Esophagus muscularis mucosa (tissue), 3 donors: ENCODE results near the gene TELO2.

ENCODE experiments used
- POLR2A ChIP-seq: fragments of 450-650 bp; IDR thresholded peaks from one replicate; pipeline ENCODE4 v1.6.1; 2017; ENCODE audit warnings: antibody characterized with exemption, moderate library complexity, mild to moderate bottlenecking, low read depth
- POLR2AphosphoS5 ChIP-seq, 2 donors: sonication (generic); formaldehyde crosslinking; IDR thresholded peaks; one replicate each; pipeline ENCODE4 v1.6.1; 2017; ENCODE audit warnings: antibody characterized with exemption in 2 of 2
- TF ChIP-seq, protein P1 (sequence below), 3 experiments: fragments of 200-600 bp in 2 of 3; fragments of 450-650 bp in 1 of 3; sonication (generic) in 2 of 3; IDR thresholded peaks; one replicate each; pipeline ENCODE4 v1.5.1; 2017 to 2019; ENCODE audit warnings: antibody characterized with exemption in 3 of 3, mild to moderate bottlenecking in 2 of 3, moderate library complexity in 1 of 3

GRCh38 chr16:1499756-1500464 is 6.8 kb downstream of the TELO2 start:
- TF ChIP-seq POLR2AphosphoS5 (IDR thresholded peaks at IDR 0.05) (no peak), POLR2A (no peak)
- TF ChIP-seq, protein P1, sequence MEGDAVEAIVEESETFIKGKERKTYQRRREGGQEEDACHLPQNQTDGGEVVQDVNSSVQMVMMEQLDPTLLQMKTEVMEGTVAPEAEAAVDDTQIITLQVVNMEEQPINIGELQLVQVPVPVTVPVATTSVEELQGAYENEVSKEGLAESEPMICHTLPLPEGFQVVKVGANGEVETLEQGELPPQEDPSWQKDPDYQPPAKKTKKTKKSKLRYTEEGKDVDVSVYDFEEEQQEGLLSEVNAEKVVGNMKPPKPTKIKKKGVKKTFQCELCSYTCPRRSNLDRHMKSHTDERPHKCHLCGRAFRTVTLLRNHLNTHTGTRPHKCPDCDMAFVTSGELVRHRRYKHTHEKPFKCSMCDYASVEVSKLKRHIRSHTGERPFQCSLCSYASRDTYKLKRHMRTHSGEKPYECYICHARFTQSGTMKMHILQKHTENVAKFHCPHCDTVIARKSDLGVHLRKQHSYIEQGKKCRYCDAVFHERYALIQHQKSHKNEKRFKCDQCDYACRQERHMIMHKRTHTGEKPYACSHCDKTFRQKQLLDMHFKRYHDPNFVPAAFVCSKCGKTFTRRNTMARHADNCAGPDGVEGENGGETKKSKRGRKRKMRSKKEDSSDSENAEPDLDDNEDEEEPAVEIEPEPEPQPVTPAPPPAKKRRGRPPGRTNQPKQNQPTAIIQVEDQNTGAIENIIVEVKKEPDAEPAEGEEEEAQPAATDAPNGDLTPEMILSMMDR (IDR thresholded peaks at IDR 0.05), result no peak
